ENCODE results near the gene PLPPR3. TPM values are rescaled to one million over a fixed set of nuclear protein-coding genes. Genes with fewer than 3 reads are reported as not detected.

Gene PLPPR3
- total RNA-seq, 1 experiment from 2014 or later: 57.9 TPM

- H3K4me3 Mint-ChIP-seq: peak overlapping the region; percentile 55; a peak in 4 of 5 replicates
Measured at GRCh38 chr19:782878-783668, 38.7 kb downstream of the PLPPR3 start.

More at GRCh38 chr19:782878-783668, 38.7 kb downstream of the PLPPR3 start:
- Histone ChIP-seq H3K18ac (ENCODE audit: insufficient read length, low read depth, low read length) (peak overlapping the region; percentile 82), H2AFZ (ENCODE audit: low read length) (no peak overlapping the region), H3K79me1 (ENCODE audit: insufficient read depth, low read depth, low read length, poor library complexity, severe bottlenecking) (no peaks in the 10 kb centered on the region), H3K27ac (ENCODE audit: insufficient read length, low read depth, low read length) (peak overlapping the region; percentile 55), H3K9ac (ENCODE audit: extremely low read depth, insufficient read length, low read length) (peak overlapping the region; percentile 58), H2BK12ac (ENCODE audit: insufficient read length, low read depth, low read length) (peak overlapping the region; percentile 94), H4K5ac (ENCODE audit: insufficient read length, low read depth, low read length) (no peak overlapping the region), H3K9me3 (ENCODE audit: control insufficient read depth, low read depth, low read length) (no peaks in the 10 kb centered on the region), H3K23ac (ENCODE audit: insufficient read length, low read depth, low read length) (no peak overlapping the region), H3K23me2 (ENCODE audit: insufficient read length, low read depth, low read length, poor library complexity, severe bottlenecking) (peaks cover 16% of the 10 kb centered on the region), H3K4ac (ENCODE audit: low read depth, low read length) (peak overlapping the region; percentile 41; the same call in 1 of the 2 replicates), H4K20me1 (ENCODE audit: control insufficient read depth, insufficient read depth, insufficient read length) (no peaks in the 10 kb centered on the region), H2BK20ac (ENCODE audit: low read depth, low read length, poor library complexity, severe bottlenecking) (peak overlapping the region; percentile 93), H3K79me2 (ENCODE audit: insufficient read depth, low read length) (no peaks in the 10 kb centered on the region), H3K4me1 (ENCODE audit: insufficient read depth, low read length) (no peaks in the 10 kb centered on the region; the same call in 1 of the 2 replicates), H3K56ac (ENCODE audit: insufficient read length, low read depth, low read length) (no peak overlapping the region), H2BK5ac (ENCODE audit: insufficient read length, low read length) (no peak overlapping the region), H4K8ac (replicated peaks; ENCODE audit: insufficient read length, low read depth, low read length) (no peak overlapping the region), H4K91ac (ENCODE audit: insufficient read length, low read depth, low read length) (peak overlapping the region; percentile 89), H2BK15ac (ENCODE audit: low read depth, low read length) (no peak overlapping the region), H3K27me3 (ENCODE audit: insufficient read depth, low read length) (no peaks in the 10 kb centered on the region), H3K4me2 (ENCODE audit: insufficient read depth, insufficient read length, low read length) (peak overlapping the region; percentile 45), H2AK5ac (ENCODE audit: insufficient read length, low read length) (no peak overlapping the region), H3T11ph (ENCODE audit: low read length) (peak overlapping the region; percentile 53), H3K14ac (ENCODE audit: insufficient read depth, low read length) (peak overlapping the region; percentile 68; the same call in 1 of the 2 replicates), H2BK120ac (ENCODE audit: low read depth, low read length, poor library complexity, severe bottlenecking) (peak overlapping the region; percentile 81)
- no peak for TF ChIP-seq CTCF (conservative IDR thresholded peaks at IDR 0.05)
- Mint-ChIP-seq H3K36me3 (ENCODE audit: insufficient read depth in 1 of 3, low read depth in 3 of 3) (peaks cover 0 to 8% (median 7%) of the 10 kb centered on the region in 3 experiments; a peak in 4 of 7 replicates), H3K9me3 (no peaks in the 10 kb centered on the region), H3K4me1 (peaks cover 21 to 30% of the 10 kb centered on the region in 2 experiments), H3K27me3 (ENCODE audit: low read depth) (peaks cover 4% of the 10 kb centered on the region), H3K27ac (peak overlapping the region; percentile 94 to 98 (median 96))
- no peak for DNase-seq
- no CpG with 5 or more reads among the region's 30 CpGs for WGBS (ENCODE audit: extremely low coverage, insufficient read length, low lambda C conversion rate)

Measured in H9 (cell line).